MM.1S (cell line): ENCODE measurements around the gene SLX4IP.

Experiments used
- CTCF ChIP-seq: fragments of 300-600 bp; sonication (generic); IDR thresholded peaks from 2 replicates; pipeline ENCODE4 v1.5.1; 2016; ENCODE audit warnings: antibody characterized with exemption, low read length, mixed read lengths
- EZH2 ChIP-seq: fragments of 300-600 bp; sonication (generic); optimal IDR thresholded peaks from 2 replicates; pipeline ENCODE3; 2017; ENCODE audit warnings: low read depth, mild to moderate bottlenecking, antibody characterized with exemption, low read length, mixed read lengths
- EZH2phosphoT487 ChIP-seq: fragments of 300-600 bp; sonication (generic); IDR thresholded peaks from 2 replicates; pipeline ENCODE4 v1.6.1; 2018; ENCODE audit warnings: antibody characterized with exemption, low read length

DNA sequence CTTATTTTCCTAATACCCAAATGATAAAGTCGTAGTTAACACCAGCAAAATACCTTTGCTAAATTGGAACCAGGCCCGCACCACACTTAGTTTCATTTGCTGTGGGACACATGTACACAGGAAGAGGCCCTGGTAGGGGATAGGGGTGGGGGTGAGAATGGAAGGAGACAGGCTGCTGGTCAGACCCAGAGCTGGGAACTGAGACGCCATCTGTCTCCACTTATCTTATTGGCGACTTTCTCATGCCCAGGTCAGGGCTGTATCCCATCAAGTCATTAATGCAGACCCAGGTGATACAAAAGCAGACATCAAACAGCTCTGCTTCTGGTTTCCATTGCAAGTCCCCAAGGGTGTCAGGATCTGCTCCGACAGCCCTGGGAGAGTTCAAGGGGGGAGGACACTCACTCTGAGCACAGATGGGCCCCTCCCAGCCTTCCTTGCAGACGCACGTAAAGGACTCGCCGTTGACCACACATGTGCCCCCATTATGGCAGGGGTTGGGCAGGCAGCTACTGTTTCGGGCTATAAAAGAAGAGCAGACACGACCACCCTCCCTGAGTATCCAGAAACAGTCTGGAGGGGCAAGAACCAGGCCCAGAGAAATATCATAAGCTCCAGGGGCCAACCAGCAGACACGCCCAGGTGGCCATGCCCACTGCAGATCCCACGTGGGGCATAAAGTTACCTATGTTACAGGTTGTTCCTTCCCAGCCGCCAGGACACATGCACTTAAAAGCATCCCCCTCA is 209.5 kb downstream of the SLX4IP start:
- TF ChIP-seq CTCF (no peak), EZH2 (no peak), EZH2phosphoT487 (no peak)
